ENCODE data around the gene EBF3. TPM values are rescaled to one million over a fixed set of nuclear protein-coding genes. Genes with fewer than 3 reads are reported as not detected.

The EBF3 gene
- total RNA-seq, 1 donor from 2014 or later = 0.53 TPM

GRCh38 chr10:129953119-129954051, 10.7 kb downstream of the EBF3 start:
- no peak for ATAC-seq
- peaks cover 69% of the 10 kb centered on the region for H3K27me3 ChIP-seq (ENCODE audit: low read depth)
- no peaks in the 10 kb centered on the region for H3K9me3 ChIP-seq
- H3K36me3 ChIP-seq = no peaks in the 10 kb centered on the region
- intact Hi-C loops (cut with DNase I) = no loop called here
- H3K4me3 ChIP-seq = no peak overlapping the region
- no peak for TF ChIP-seq CTCF (IDR thresholded peaks at IDR 0.05)
- H3K4me1 ChIP-seq = peaks cover 3% of the 10 kb centered on the region
- DNase-seq = no peak
- no peak overlapping the region for H3K27ac ChIP-seq

DNA sequence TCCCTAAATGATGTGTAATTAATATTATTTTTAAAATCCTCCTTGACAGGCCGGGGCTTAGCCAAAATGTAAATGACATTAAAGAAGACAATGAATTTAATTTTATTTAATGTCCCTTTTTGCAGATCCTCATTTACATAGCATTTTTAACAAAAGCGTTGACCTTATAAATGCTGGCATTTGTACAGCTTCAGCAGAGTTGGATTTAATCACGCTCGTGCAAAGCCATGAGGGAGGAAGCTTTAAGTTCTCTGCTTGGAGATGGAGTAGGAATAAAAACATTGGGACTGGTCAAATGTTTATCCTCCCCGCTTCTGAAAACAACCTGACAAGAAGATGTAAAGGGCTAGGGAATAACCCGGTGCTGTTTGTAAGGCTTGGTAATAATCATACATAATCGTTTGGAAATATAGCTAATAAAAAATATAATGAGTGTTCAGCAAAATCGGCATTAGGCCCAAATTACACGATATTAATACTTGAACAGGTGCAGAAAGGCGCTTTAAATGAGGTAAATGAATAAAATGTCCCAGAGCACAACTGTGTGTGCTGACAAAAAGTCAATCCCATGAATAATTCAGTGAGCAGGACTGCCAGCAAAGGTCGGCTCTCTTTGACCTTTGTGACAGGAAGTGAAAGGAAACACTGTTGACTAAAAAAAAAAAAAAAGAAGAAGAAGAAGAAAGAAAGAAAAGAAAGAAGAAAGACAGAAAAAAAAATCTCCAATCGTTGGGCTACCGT, 11.5 kb downstream of the EBF3 start:
- ATAC-seq (no peak), DNase-seq (no peak)
- Histone ChIP-seq H3K36me3 (no peaks in the 10 kb centered on the region), H3K27me3 (ENCODE audit: low read depth) (peaks cover 61% of the 10 kb centered on the region), H3K4me1 (no peaks in the 10 kb centered on the region), H3K4me3 (no peak overlapping the region), H3K27ac (no peak overlapping the region), H3K9me3 (no peaks in the 10 kb centered on the region)
- intact Hi-C loops (cut with DNase I) = no loop called here
- TF ChIP-seq CTCF (IDR thresholded peaks at IDR 0.05) = no peak

DNA sequence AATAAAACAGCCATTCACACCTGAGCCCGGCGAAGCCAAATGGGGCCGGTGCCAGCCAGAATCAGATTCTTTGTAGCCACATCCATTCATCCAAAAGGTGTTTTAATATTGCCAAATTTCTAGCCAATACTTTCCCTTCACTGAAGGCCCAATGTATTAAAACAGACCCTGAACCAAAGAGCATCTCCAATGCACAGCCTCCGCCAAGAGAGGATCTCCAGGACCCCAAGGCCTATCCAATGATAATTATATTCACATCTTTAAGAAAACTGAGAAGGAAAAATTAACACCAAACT, 12.2 kb downstream of the EBF3 start:
- H3K27ac ChIP-seq = no peak overlapping the region
- H3K4me1 ChIP-seq = no peaks in the 10 kb centered on the region
- H3K4me3 ChIP-seq = no peak overlapping the region
- H3K27me3 ChIP-seq (ENCODE audit: low read depth) = peaks cover 55% of the 10 kb centered on the region
- no peaks in the 10 kb centered on the region for H3K36me3 ChIP-seq
- intact Hi-C loops (cut with DNase I) = no loop called here
- no peak for ATAC-seq
- no peak for TF ChIP-seq CTCF (IDR thresholded peaks at IDR 0.05)
- no peak for DNase-seq
- no peaks in the 10 kb centered on the region for H3K9me3 ChIP-seq

GRCh38 chr10:129951101-129951969, 12.7 kb downstream of the EBF3 start:
- Histone ChIP-seq H3K4me3 (no peak overlapping the region), H3K4me1 (no peaks in the 10 kb centered on the region), H3K27ac (no peak overlapping the region), H3K36me3 (no peaks in the 10 kb centered on the region), H3K9me3 (no peaks in the 10 kb centered on the region), H3K27me3 (ENCODE audit: low read depth) (peaks cover 49% of the 10 kb centered on the region)
- no peak for TF ChIP-seq CTCF (IDR thresholded peaks at IDR 0.05)
- intact Hi-C loops (cut with DNase I) = no loop called here
- ATAC-seq (no peak), DNase-seq (no peak)

- no peak overlapping the region for H3K4me3 ChIP-seq
- TF ChIP-seq CTCF (IDR thresholded peaks at IDR 0.05) = no peak
- H3K36me3 ChIP-seq = no peaks in the 10 kb centered on the region
- no peaks in the 10 kb centered on the region for H3K9me3 ChIP-seq
- no peaks in the 10 kb centered on the region for H3K4me1 ChIP-seq
- peaks cover 47% of the 10 kb centered on the region for H3K27me3 ChIP-seq (ENCODE audit: low read depth)
- DNase-seq (no peak), ATAC-seq (no peak)
- intact Hi-C loops (cut with DNase I) = no loop called here
- no peak overlapping the region for H3K27ac ChIP-seq
Observed at GRCh38 chr10:129950676-129951075, 13.4 kb downstream of the EBF3 start.

Measured in lower lobe of right lung (tissue), 2 donors.